HL-60 (cell line): Measurements from ENCODE around the gene COPZ1.

Experiments used
- DNase-seq, 2 experiments: peaks; one replicate each; pipeline ENCODE4 v3.0.0-alpha.2; 2010 to 2020; ENCODE audit warnings: low read depth in 1 of 2, low spot score in 1 of 2
- H3K27ac ChIP-seq: fragments of 250-450 bp; sonication (Bioruptor Pico); replicated peaks from 2 replicates; pipeline ENCODE4 v1.5.1; 2020; ENCODE audit warnings: mild to moderate bottlenecking, moderate library complexity
- H3K27me3 ChIP-seq: fragments of 250-450 bp; sonication (Bioruptor Pico); 2 replicates; pipeline ENCODE4 v1.5.1; 2021; ENCODE audit warnings: mild to moderate bottlenecking, moderate library complexity; ENCODE audit not compliant: insufficient read depth, poor library complexity, severe bottlenecking
- H3K4me3 ChIP-seq: replicated peaks from 2 replicates; pipeline ENCODE4 v1.5.1; 2011; ENCODE audit warnings: mild to moderate bottlenecking, control low read depth, low read length; ENCODE audit not compliant: insufficient read depth
- CTCF ChIP-seq: IDR thresholded peaks from one replicate; pipeline ENCODE4 v1.5.1; 2011; ENCODE audit warnings: low read length, control low read depth, inconsistent platforms; ENCODE audit not compliant: insufficient read depth
- GABPA ChIP-seq: IDR thresholded peaks from 2 replicates; pipeline ENCODE4 v1.6.1; 2012; ENCODE audit warnings: low read depth
- POLR2AphosphoS5 ChIP-seq: IDR thresholded peaks from 2 replicates; pipeline ENCODE4 v1.6.1; 2012; ENCODE audit warnings: low read depth
- REST ChIP-seq: IDR thresholded peaks from 2 replicates; pipeline ENCODE4 v1.6.1; 2012; ENCODE audit warnings: low read depth; ENCODE audit not compliant: insufficient replicate concordance
- SPI1 ChIP-seq: IDR thresholded peaks from 2 replicates; pipeline ENCODE4 v1.6.1; 2012; ENCODE audit warnings: low read depth, mild to moderate bottlenecking, borderline replicate concordance

The COPZ1 gene

GRCh38 chr12:54385251-54385914, 60.5 kb downstream of the COPZ1 start:
- H3K27ac ChIP-seq = peak overlapping the region; percentile 79
- no peak for DNase-seq
- H3K4me3 ChIP-seq = no peak overlapping the region

GRCh38 chr12:54386403-54387113, 61.6 kb downstream of the COPZ1 start:
- Histone ChIP-seq H3K27me3 (no peaks in the 10 kb centered on the region), H3K4me3 (no peak overlapping the region), H3K27ac (no peak overlapping the region)
- DNase-seq = no peak
- TF ChIP-seq REST = no peak
- no peak for TF ChIP-seq CTCF

More at GRCh38 chr12:54385251-54385914, 60.5 kb downstream of the COPZ1 start:
- TF ChIP-seq GABPA = no peak
- TF ChIP-seq REST = no peak
- TF ChIP-seq SPI1 = no peak
- no peak for TF ChIP-seq CTCF
- TF ChIP-seq POLR2AphosphoS5 = no peak
- H3K27me3 ChIP-seq = no peaks in the 10 kb centered on the region

- no peak overlapping the region for H3K27ac ChIP-seq
- H3K4me3 ChIP-seq = no peak overlapping the region
- H3K27me3 ChIP-seq = no peaks in the 10 kb centered on the region
- TF ChIP-seq GABPA (no peak), POLR2AphosphoS5 (no peak), REST (no peak), SPI1 (no peak), CTCF (no peak)
- no peak for DNase-seq
Measured at GRCh38 chr12:54387114-54387467, 62.2 kb downstream of the COPZ1 start.
